ENCODE results near the gene BOD1L1. TPM values are rescaled to one million over a fixed set of nuclear protein-coding genes. Genes with fewer than 3 reads are reported as not detected.

BOD1L1 gene
- total RNA-seq, 1 experiment from 2014 or later, result 22.0 TPM

DNA sequence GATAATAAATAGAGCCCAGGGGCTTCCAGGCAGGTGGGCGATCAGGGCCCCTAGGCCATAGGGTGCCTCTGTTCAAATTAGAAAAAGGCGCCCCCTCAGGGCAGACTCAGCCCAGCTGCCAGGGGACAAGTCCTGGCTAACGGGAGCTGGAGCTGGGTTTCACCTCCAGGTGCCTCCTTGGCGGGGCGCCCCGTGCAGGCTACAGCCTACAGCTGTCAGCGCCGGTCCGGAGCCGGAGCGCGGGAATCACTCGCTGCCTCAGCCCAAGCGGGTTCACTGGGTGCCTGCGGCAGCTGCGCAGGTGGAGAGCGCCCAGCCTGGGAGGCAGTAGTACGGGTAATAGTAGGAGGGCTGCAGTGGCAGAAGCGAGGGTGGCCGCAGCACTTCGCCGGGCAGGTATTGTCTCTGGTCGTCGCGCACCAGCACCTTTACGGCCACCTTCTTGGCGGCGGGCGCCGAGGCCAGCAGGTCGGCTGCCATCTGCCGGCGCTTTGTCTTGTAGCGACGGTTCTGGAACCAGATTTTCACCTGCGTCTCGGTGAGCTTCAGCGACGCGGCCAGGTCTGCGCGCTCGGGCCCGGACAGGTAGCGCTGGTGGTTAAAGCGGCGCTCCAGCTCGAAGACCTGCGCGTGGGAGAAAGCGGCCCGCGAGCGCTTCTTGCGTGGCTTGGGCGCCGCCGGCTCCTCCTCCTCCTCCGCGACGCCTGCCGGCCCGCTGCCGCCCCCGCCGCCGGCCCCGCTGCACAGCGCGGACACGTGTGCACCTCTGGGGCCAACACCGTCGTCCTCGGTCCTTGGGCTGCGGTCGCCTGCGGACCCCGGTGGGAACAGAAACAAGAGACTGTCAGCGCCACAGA is 85.6 kb downstream of the BOD1L1 start:
- no peaks in the 10 kb centered on the region for H3F3A ChIP-seq (ENCODE audit: low read length, unreplicated experiment)
- no peaks in the 10 kb centered on the region for H4K20me1 ChIP-seq (ENCODE audit: low read length)
- intact Hi-C loops (cut with micrococcal nuclease), result no loop called here
- ATAC-seq (no peak), DNase-seq (no peak)
- H3K4me3 ChIP-seq (ENCODE audit: low read length), result no peak overlapping the region
- no peaks in the 10 kb centered on the region for H3K9me3 ChIP-seq (ENCODE audit: low read length)
- TF ChIP-seq EZH2 (IDR thresholded peaks at IDR 0.05; ENCODE audit: low read length, unreplicated experiment) (no peak), EZH2phosphoT487 (IDR thresholded peaks at IDR 0.05; ENCODE audit: borderline replicate concordance, low read length) (no peak)
- TF ChIP-seq, protein P1, sequence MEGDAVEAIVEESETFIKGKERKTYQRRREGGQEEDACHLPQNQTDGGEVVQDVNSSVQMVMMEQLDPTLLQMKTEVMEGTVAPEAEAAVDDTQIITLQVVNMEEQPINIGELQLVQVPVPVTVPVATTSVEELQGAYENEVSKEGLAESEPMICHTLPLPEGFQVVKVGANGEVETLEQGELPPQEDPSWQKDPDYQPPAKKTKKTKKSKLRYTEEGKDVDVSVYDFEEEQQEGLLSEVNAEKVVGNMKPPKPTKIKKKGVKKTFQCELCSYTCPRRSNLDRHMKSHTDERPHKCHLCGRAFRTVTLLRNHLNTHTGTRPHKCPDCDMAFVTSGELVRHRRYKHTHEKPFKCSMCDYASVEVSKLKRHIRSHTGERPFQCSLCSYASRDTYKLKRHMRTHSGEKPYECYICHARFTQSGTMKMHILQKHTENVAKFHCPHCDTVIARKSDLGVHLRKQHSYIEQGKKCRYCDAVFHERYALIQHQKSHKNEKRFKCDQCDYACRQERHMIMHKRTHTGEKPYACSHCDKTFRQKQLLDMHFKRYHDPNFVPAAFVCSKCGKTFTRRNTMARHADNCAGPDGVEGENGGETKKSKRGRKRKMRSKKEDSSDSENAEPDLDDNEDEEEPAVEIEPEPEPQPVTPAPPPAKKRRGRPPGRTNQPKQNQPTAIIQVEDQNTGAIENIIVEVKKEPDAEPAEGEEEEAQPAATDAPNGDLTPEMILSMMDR (conservative IDR thresholded peaks at IDR 0.05; ENCODE audit: low read depth, low read length), result no peak
- no peaks in the 10 kb centered on the region for H3K79me2 ChIP-seq (ENCODE audit: low read length)
- no peak overlapping the region for H3K27ac ChIP-seq (ENCODE audit: low read length)
- no peak overlapping the region for H3K9ac ChIP-seq (ENCODE audit: low read length)
- H3K27me3 ChIP-seq (ENCODE audit: low read length), result peaks cover 45% of the 10 kb centered on the region
- peaks cover 5% of the 10 kb centered on the region for H3K4me1 ChIP-seq (ENCODE audit: insufficient read depth, low read length)
- no peak overlapping the region for H2AFZ ChIP-seq (ENCODE audit: low read length)
- ChIA-PET POLR2A (ENCODE audit: unreplicated experiment) (no interaction called here), CTCF (no interaction called here)
- H3K4me2 ChIP-seq (ENCODE audit: low read length), result no peak overlapping the region
- H3K36me3 ChIP-seq (ENCODE audit: low read depth, low read length), result no peaks in the 10 kb centered on the region
- no peaks in the 10 kb centered on the region for H3K9me2 ChIP-seq (replicated peaks; ENCODE audit: low read length)
- no TSS peak for BruUV-seq (replicated peaks)

DNA sequence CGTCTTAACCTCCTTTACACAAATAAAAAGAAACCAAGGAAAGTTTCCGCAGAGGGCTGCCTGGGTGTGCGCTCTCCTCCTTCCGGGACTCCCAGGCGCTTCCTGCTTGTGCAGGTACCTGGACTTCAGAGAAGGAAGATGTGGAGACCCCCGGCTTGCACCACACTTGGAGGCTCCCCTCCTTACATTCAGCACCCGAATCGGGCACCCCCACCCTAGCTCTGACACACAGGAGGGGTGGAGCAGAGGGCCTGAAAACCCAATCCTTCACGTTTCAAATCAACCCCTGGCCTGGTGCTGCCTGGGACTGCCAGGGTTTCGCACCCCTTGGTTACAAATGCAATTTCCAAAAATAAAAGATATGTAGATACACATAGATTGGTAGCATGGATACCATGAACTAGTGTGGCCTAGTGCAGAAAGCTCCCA is 86.3 kb downstream of the BOD1L1 start:
- no peak overlapping the region for H3K27ac ChIP-seq (ENCODE audit: low read length)
- ChIA-PET CTCF (no interaction called here), POLR2A (ENCODE audit: unreplicated experiment) (no interaction called here)
- no peak overlapping the region for H3K4me3 ChIP-seq (ENCODE audit: low read length)
- H4K20me1 ChIP-seq (ENCODE audit: low read length), result no peaks in the 10 kb centered on the region
- TF ChIP-seq, protein P1 (conservative IDR thresholded peaks at IDR 0.05; ENCODE audit: low read depth, low read length), result no peak
- no peak for TF ChIP-seq EZH2 (IDR thresholded peaks at IDR 0.05; ENCODE audit: low read length, unreplicated experiment)
- TF ChIP-seq EZH2phosphoT487 (IDR thresholded peaks at IDR 0.05; ENCODE audit: borderline replicate concordance, low read length), result no peak
- H3K9ac ChIP-seq (ENCODE audit: low read length), result no peak overlapping the region
- no peak overlapping the region for H3K4me2 ChIP-seq (ENCODE audit: low read length)
- no peaks in the 10 kb centered on the region for H3F3A ChIP-seq (ENCODE audit: low read length, unreplicated experiment)
- H2AFZ ChIP-seq (ENCODE audit: low read length), result no peak overlapping the region
- DNase-seq, result no peak
- no peaks in the 10 kb centered on the region for H3K9me2 ChIP-seq (replicated peaks; ENCODE audit: low read length)
- no peak for ATAC-seq
- H3K9me3 ChIP-seq (ENCODE audit: low read length), result no peaks in the 10 kb centered on the region
- H3K79me2 ChIP-seq (ENCODE audit: low read length), result no peaks in the 10 kb centered on the region
- H3K36me3 ChIP-seq (ENCODE audit: low read depth, low read length), result no peaks in the 10 kb centered on the region
- BruUV-seq (replicated peaks), result no TSS peak
- intact Hi-C loops (cut with micrococcal nuclease), result no loop called here
- peaks cover 45% of the 10 kb centered on the region for H3K27me3 ChIP-seq (ENCODE audit: low read length)
- peaks cover 5% of the 10 kb centered on the region for H3K4me1 ChIP-seq (ENCODE audit: insufficient read depth, low read length)

Data from PC-3 (cell line).